ENCODE data around the gene ARHGAP22. TPM values are rescaled to one million over a fixed set of nuclear protein-coding genes. Genes with fewer than 3 reads are reported as not detected.
A peak's percentile ranks its signal among the peaks of the same experiment; 100 is the strongest.

The ARHGAP22 gene
- total and polyA plus RNA-seq, 2 experiments from 2014 or later: 4.8 to 10.7 TPM

DNA sequence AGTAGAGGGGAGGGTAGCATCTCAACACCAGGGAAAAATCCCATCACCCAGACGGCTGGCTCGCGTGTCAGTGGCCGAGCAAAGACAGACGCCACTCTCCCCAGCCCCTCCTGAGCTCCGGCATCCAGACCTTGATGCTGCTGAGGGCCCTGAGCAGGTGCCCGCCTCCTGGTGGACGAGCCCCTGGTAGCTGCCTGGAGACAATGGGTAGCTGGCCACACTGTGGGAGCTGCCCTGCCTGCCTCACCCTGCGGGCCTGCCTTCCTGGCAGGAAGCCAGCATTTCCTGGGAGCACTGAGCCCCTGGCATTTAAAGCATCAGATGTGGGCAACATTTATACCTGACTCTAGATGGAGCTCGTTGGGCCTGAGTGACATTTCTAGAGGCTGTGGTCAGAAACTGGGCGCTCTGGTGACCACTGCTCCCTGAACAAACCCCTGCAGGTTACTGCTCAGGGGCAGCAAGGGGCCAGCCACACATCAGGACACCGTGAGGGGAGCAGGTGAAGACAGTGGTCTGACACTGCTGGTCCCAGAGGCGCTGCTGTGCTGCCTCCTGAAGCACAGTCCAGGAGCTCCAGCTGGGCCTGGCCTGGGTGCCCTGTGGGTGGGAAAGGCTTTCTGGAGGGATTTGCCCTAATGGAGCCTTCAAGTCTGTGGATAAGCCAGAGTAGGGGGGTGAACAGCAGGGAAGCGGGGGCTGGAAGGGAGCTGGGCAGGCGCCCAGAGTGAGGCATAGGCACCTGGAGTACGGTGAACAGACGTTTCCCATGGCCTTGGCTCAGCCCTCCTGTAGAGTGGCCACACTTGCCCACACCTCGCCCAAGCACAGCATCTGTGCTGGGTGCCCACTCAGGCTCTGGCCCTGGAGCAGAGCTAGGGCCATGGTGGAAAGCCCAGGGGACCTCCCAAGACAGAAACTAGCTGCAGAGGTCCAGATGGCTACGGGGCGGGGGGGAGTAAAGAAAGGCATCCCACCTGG is 159.7 kb downstream of the ARHGAP22 start:
- no peaks in the 10 kb centered on the region for H3F3A ChIP-seq (replicated peaks; ENCODE audit: low read depth)
- Mint-ChIP-seq H3K9me3 (no peaks in the 10 kb centered on the region), H3K4me1 (peaks cover 22% of the 10 kb centered on the region), H3K27me3 (ENCODE audit: insufficient read depth, low read depth, poor library complexity) (peaks cover 13% of the 10 kb centered on the region), H3K36me3 (ENCODE audit: low read depth) (peaks cover 7% of the 10 kb centered on the region; the same call in 2 of the 3 replicates), H3K4me3 (no peak overlapping the region; the same call in 2 of the 3 replicates), H3K27ac (no peak overlapping the region)
- H2AFZ ChIP-seq: no peak overlapping the region
- H3K27ac ChIP-seq (ENCODE audit: low read depth): no peak overlapping the region
- H3K27me3 ChIP-seq (ENCODE audit: insufficient read depth): no peaks in the 10 kb centered on the region
- no peaks in the 10 kb centered on the region for H3K79me2 ChIP-seq (replicated peaks; ENCODE audit: insufficient read depth)
- H3K4me1 ChIP-seq (ENCODE audit: insufficient read depth): no peaks in the 10 kb centered on the region
- H3K36me3 ChIP-seq (ENCODE audit: insufficient read depth): no peaks in the 10 kb centered on the region
- peak; percentile 73 for ATAC-seq
- DNase-seq (ENCODE audit: low spot score): peak; percentile 50
- TF ChIP-seq NANOG (IDR thresholded peaks at IDR 0.05; ENCODE audit: borderline replicate concordance): no peak
- TF ChIP-seq, protein P1, sequence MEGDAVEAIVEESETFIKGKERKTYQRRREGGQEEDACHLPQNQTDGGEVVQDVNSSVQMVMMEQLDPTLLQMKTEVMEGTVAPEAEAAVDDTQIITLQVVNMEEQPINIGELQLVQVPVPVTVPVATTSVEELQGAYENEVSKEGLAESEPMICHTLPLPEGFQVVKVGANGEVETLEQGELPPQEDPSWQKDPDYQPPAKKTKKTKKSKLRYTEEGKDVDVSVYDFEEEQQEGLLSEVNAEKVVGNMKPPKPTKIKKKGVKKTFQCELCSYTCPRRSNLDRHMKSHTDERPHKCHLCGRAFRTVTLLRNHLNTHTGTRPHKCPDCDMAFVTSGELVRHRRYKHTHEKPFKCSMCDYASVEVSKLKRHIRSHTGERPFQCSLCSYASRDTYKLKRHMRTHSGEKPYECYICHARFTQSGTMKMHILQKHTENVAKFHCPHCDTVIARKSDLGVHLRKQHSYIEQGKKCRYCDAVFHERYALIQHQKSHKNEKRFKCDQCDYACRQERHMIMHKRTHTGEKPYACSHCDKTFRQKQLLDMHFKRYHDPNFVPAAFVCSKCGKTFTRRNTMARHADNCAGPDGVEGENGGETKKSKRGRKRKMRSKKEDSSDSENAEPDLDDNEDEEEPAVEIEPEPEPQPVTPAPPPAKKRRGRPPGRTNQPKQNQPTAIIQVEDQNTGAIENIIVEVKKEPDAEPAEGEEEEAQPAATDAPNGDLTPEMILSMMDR (conservative IDR thresholded peaks at IDR 0.05; ENCODE audit: low read depth in 2 of 2): peak in 1 of 2 experiments; percentile 39; a peak in 3 of 4 replicates
- no peaks in the 10 kb centered on the region; the same call in 1 of the 2 replicates for H4K20me1 ChIP-seq (replicated peaks; ENCODE audit: insufficient read depth)
- no peak overlapping the region for H3K4me2 ChIP-seq
- 0 out of 2 replicates have a peak, but pooled peaks cover 5% of the 10 kb centered on the region for H3K9me2 ChIP-seq (ENCODE audit: insufficient read depth)
- no peak overlapping the region for H3K4me3 ChIP-seq

DNA sequence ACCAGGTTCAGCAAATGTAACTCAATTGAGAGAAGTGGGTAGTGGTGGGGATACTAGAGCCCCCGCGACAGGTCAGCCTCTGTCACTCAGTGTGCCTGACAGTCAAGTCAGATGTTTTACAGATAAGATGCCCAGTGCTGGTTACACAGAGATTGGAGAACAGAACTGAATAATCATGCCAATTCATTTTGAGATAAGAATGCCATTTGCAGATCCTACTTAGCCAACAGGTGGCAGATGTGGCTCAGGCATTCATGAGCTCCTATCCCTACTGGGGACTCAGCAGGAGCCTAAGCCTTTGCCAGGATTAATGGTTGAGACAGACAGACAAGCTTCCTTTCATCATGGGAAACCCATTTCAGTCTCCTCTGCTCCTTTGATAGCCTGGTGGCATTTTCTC is 160.6 kb downstream of the ARHGAP22 start:
- Histone ChIP-seq H2AFZ (no peak overlapping the region), H3K4me3 (no peak overlapping the region), H3K36me3 (ENCODE audit: insufficient read depth) (no peaks in the 10 kb centered on the region), H3F3A (replicated peaks; ENCODE audit: low read depth) (no peaks in the 10 kb centered on the region), H3K9me2 (ENCODE audit: insufficient read depth) (0 out of 2 replicates have a peak, but pooled peaks cover 5% of the 10 kb centered on the region), H3K4me1 (ENCODE audit: insufficient read depth) (no peaks in the 10 kb centered on the region), H3K27me3 (ENCODE audit: insufficient read depth) (no peaks in the 10 kb centered on the region), H3K27ac (ENCODE audit: low read depth) (no peak overlapping the region), H3K79me2 (replicated peaks; ENCODE audit: insufficient read depth) (no peaks in the 10 kb centered on the region), H3K4me2 (no peak overlapping the region), H4K20me1 (replicated peaks; ENCODE audit: insufficient read depth) (no peaks in the 10 kb centered on the region; the same call in 1 of the 2 replicates)
- peaks cover 22% of the 10 kb centered on the region for H3K4me1 Mint-ChIP-seq
- no peak overlapping the region for H3K4me3 Mint-ChIP-seq
- no peaks in the 10 kb centered on the region for H3K9me3 Mint-ChIP-seq
- peak; percentile 60 for DNase-seq (ENCODE audit: low spot score)
- H3K27me3 Mint-ChIP-seq (ENCODE audit: insufficient read depth, low read depth, poor library complexity): peaks cover 11% of the 10 kb centered on the region
- TF ChIP-seq EZH2phosphoT487 (IDR thresholded peaks at IDR 0.05; ENCODE audit: unreplicated experiment) (no peak), STAT1 (IDR thresholded peaks at IDR 0.05; ENCODE audit: unreplicated experiment) (no peak), EZH2 (IDR thresholded peaks at IDR 0.05; ENCODE audit: low read depth, unreplicated experiment) (no peak), JUNB (IDR thresholded peaks at IDR 0.05; ENCODE audit: unreplicated experiment) (no peak), ZNF114 (CRISPR knock-in tag; IDR thresholded peaks at IDR 0.05) (no peak), POLR2AphosphoS5 (IDR thresholded peaks at IDR 0.05; ENCODE audit: low read depth) (no peak)
- TF ChIP-seq, protein P1 (conservative IDR thresholded peaks at IDR 0.05; ENCODE audit: low read depth in 2 of 2): peak; percentile 36 to 69; a peak in 3 of 4 replicates
- peaks cover 7% of the 10 kb centered on the region; the same call in 2 of the 3 replicates for H3K36me3 Mint-ChIP-seq (ENCODE audit: low read depth)
- no peak overlapping the region for H3K27ac Mint-ChIP-seq
- peak; percentile 70 for ATAC-seq

All from GM23338 (cell line).